SK-N-SH (cell line): ENCODE measurements around the gene CDK5RAP2. TPM values are rescaled to one million over a fixed set of nuclear protein-coding genes. Genes with fewer than 3 reads are reported as not detected.

Experiments
- CTCF ChIA-PET: fragments of 300-600, 350-600 bp; formaldehyde crosslinking; extraction: SDS; loops from one replicate; lab custom pipeline; 2021; lab: Yijun Ruan, JAX
- POLR2A ChIA-PET: fragments of 350-600 bp; sonication (Branson Sonifier 250); formaldehyde crosslinking; extraction: SDS; loops from one replicate; lab custom pipeline; 2020; ENCODE audit warnings: antibody characterized with exemption, inconsistent platforms; lab: Yijun Ruan, JAX
- DNase-seq: peaks from one replicate; pipeline ENCODE4 v3.0.0; 2012
- H2AFZ ChIP-seq: fragments of 200-600 bp; sonication (generic); 2 replicates; pipeline ENCODE4 v1.8.1; 2016; ENCODE audit warnings: antibody characterized with exemption, mild to moderate bottlenecking, low read depth
- H3F3A ChIP-seq: fragments of 200-600 bp; sonication (generic); replicated peaks from 2 replicates; pipeline ENCODE3; 2016; ENCODE audit warnings: antibody characterized with exemption, mild to moderate bottlenecking; ENCODE audit not compliant: insufficient read depth
- H3K27ac ChIP-seq, 2 experiments: fragments of 200-500 bp in 1 of 2; fragments of 200-600 bp in 1 of 2; sonication (Bioruptor generic) in 1 of 2; sonication (generic), shearing (Covaris generic) in 1 of 2; 2 replicates each; pipeline versions ENCODE4 v1.5.1 to v1.6.1; 2014 to 2016; ENCODE audit warnings: low read depth in 2 of 2, inconsistent platforms in 1 of 2, low read length in 1 of 2, mild to moderate bottlenecking in 1 of 2, mixed read lengths in 1 of 2
- H3K27me3 ChIP-seq: fragments of 200-600 bp; sonication (generic), shearing (Covaris generic); 2 replicates; pipeline ENCODE4 v1.6.1; 2016; ENCODE audit warnings: mixed run types; ENCODE audit not compliant: insufficient read depth
- H3K36me3 ChIP-seq, 2 experiments: fragments of 200-500 bp in 1 of 2; fragments of 200-600 bp in 1 of 2; sonication (Bioruptor generic) in 1 of 2; sonication (generic) in 1 of 2; replicated peaks in 1 of 2; 2 replicates each; pipeline versions ENCODE3 to v1.5.1; 2014 to 2016; ENCODE audit warnings: low read length in 1 of 2, mild to moderate bottlenecking in 1 of 2; ENCODE audit not compliant: insufficient read depth in 2 of 2, control insufficient read depth in 1 of 2
- H3K4me1 ChIP-seq, 2 experiments: fragments of 200-500 bp in 1 of 2; fragments of 200-600 bp in 1 of 2; sonication (Bioruptor generic) in 1 of 2; sonication (generic), shearing (Covaris generic) in 1 of 2; 2 replicates each; pipeline versions ENCODE4 v1.5.1 to v1.6.1; 2014 to 2016; ENCODE audit warnings: low read depth in 1 of 2, low read length in 1 of 2, mixed run types in 1 of 2; ENCODE audit not compliant: insufficient read depth in 2 of 2, control insufficient read depth in 1 of 2
- H3K4me2 ChIP-seq: fragments of 200-600 bp; sonication (generic), shearing (Covaris generic); 2 replicates; pipeline ENCODE4 v1.6.1; 2017; ENCODE audit warnings: mixed run types
- H3K4me3 ChIP-seq, 2 experiments: fragments of 200-500 bp in 1 of 2; fragments of 200-600 bp in 1 of 2; sonication (Bioruptor generic) in 1 of 2; sonication (generic), shearing (Covaris generic) in 1 of 2; 2 replicates each; pipeline versions ENCODE4 v1.5.1 to v1.8.1; 2014 to 2016; ENCODE audit warnings: low read depth in 2 of 2, inconsistent platforms in 1 of 2, low read length in 1 of 2, mild to moderate bottlenecking in 1 of 2, mixed read lengths in 1 of 2, moderate library complexity in 1 of 2
- H3K79me2 ChIP-seq: fragments of 200-600 bp; sonication (generic); 2 replicates; pipeline ENCODE4 v1.8.1; 2017; ENCODE audit warnings: mild to moderate bottlenecking; ENCODE audit not compliant: insufficient read depth
- H3K9ac ChIP-seq: fragments of 200-600 bp; sonication (generic); 2 replicates; pipeline ENCODE4 v1.6.1; 2017; ENCODE audit warnings: mixed run types
- H3K9me2 ChIP-seq: fragments of 200-600 bp; sonication (generic); 2 replicates; pipeline ENCODE4 v1.6.1; 2017; ENCODE audit warnings: mixed run types
- H3K9me3 ChIP-seq: fragments of 200-600 bp; sonication (generic); 2 replicates; pipeline ENCODE4 v1.6.1; 2017; ENCODE audit warnings: mixed run types, mild to moderate bottlenecking, moderate library complexity
- H4K20me1 ChIP-seq: fragments of 200-600 bp; sonication (generic); 2 replicates; pipeline ENCODE4 v1.6.1; 2017; ENCODE audit warnings: mild to moderate bottlenecking, mixed run types; ENCODE audit not compliant: insufficient read depth
- CHD2 ChIP-seq: fragments of 150-350 bp; IDR thresholded peaks from 2 replicates; pipeline ENCODE4 v1.6.1; 2018; ENCODE audit warnings: low read length; ENCODE audit not compliant: partially characterized antibody
- ELF1 ChIP-seq: IDR thresholded peaks from 2 replicates; pipeline ENCODE4 v1.4.0; 2012
- EZH2phosphoT487 ChIP-seq: fragments of 200-600 bp; sonication (generic); IDR thresholded peaks from 2 replicates; pipeline ENCODE4 v1.6.1; 2017; ENCODE audit warnings: low read depth, mixed run types, mild to moderate bottlenecking, antibody characterized with exemption, moderate library complexity, borderline replicate concordance
- FOXM1 ChIP-seq: IDR thresholded peaks from 2 replicates; pipeline ENCODE4 v1.4.0; 2012; ENCODE audit warnings: low read depth, mild to moderate bottlenecking
- JUND ChIP-seq: IDR thresholded peaks from 2 replicates; pipeline ENCODE4 v1.4.0; 2012
- MXI1 ChIP-seq: IDR thresholded peaks from 2 replicates; pipeline ENCODE4 v1.6.1; 2012; ENCODE audit warnings: mild to moderate bottlenecking, low read depth, low read length, improper control_type of control experiment
- NFIC ChIP-seq: IDR thresholded peaks from 2 replicates; pipeline ENCODE4 v1.4.0; 2012; ENCODE audit warnings: borderline replicate concordance
- NRF1 ChIP-seq: IDR thresholded peaks from 2 replicates; pipeline ENCODE4 v1.6.1; 2012; ENCODE audit warnings: low read depth, mild to moderate bottlenecking, low read length
- RAD21 ChIP-seq: IDR thresholded peaks from 2 replicates; pipeline ENCODE4 v1.6.1; 2012; ENCODE audit warnings: mild to moderate bottlenecking, low read length
- RCOR1 ChIP-seq: fragments of 150-350 bp; IDR thresholded peaks from 2 replicates; pipeline ENCODE4 v1.6.1; 2017; ENCODE audit warnings: antibody characterized with exemption, low read length
- RFX5 ChIP-seq: IDR thresholded peaks from 2 replicates; pipeline ENCODE4 v1.6.1; 2012; ENCODE audit warnings: mild to moderate bottlenecking, improper control_type of control experiment, low read length
- RXRA ChIP-seq: IDR thresholded peaks from 2 replicates; pipeline ENCODE4 v1.4.0; 2012; ENCODE audit warnings: low read depth, mild to moderate bottlenecking, borderline replicate concordance
- SMC3 ChIP-seq: IDR thresholded peaks from 2 replicates; pipeline ENCODE4 v1.6.1; 2012; ENCODE audit warnings: low read depth, low read length, improper control_type of control experiment
- TAF1 ChIP-seq: IDR thresholded peaks from 2 replicates; pipeline ENCODE4 v1.6.1; 2012; ENCODE audit warnings: low read depth, mild to moderate bottlenecking, low read length, moderate library complexity, borderline replicate concordance
- TCF12 ChIP-seq: IDR thresholded peaks from 2 replicates; pipeline ENCODE4 v1.4.0; 2012
- YY1 ChIP-seq: IDR thresholded peaks from 2 replicates; pipeline ENCODE4 v1.4.0; 2012; ENCODE audit warnings: low read depth, mild to moderate bottlenecking
- WGBS: methylation state at CpG from one replicate; pipeline ENCODE4 v1.1.6; 2017; ENCODE audit warnings: low lambda C conversion rate; 5-methylcytosine and 5-hydroxymethylcytosine counted together
- polyA plus RNA-seq, 3 experiments: library from polyadenylated mRNA; depleted of rRNA; stranded (reverse); fragments of >200 nt; gene quantifications; 2 replicates each; pipeline ENCODE4 v1.2.3, GENCODE V29; 2012
- TF ChIP-seq, protein P1 (sequence below): fragments of 200-600 bp; sonication (generic); IDR thresholded peaks from 2 replicates; pipeline ENCODE4 v1.6.1; 2017; ENCODE audit warnings: antibody characterized with exemption, mild to moderate bottlenecking, moderate library complexity
- TF ChIP-seq, protein P2 (sequence below): IDR thresholded peaks from 2 replicates; pipeline ENCODE4 v1.6.1; 2012; ENCODE audit warnings: mild to moderate bottlenecking, low read depth, low read length, moderate library complexity
- TF ChIP-seq, protein P3 (sequence below): IDR thresholded peaks from 2 replicates; pipeline ENCODE4; 2012

Gene CDK5RAP2
- polyA plus RNA-seq, 1 of the 3 experiments (the other 2 are of a cell fraction): 20.7 TPM

DNA sequence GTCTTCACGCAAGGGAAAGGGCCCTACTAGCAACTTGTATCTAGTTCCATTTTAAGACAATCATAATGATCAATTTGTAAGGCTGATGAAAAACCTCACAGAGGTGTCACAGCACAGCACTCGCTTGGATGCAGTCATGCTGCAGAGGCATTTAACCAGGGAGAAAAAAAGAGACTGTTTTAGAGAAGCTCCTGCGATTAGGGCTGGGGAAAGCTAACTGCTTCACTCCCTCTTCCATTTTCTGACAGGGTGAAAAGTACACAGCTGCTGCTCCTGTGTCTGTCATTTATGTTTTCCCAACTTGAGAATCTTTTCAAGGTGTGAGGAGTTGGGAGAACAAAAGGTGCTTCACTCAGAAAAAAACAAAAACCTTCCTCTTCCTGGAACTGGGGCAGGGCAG is 106.4 kb downstream of the CDK5RAP2 start:
- no peak overlapping the region for H3K4me2 ChIP-seq
- CTCF ChIA-PET: interaction anchor here (1.0 kb wide), 1 partner anchor 25 kb away, joined by 3 read pairs; no protein-coding TSS in a partner anchor

DNA sequence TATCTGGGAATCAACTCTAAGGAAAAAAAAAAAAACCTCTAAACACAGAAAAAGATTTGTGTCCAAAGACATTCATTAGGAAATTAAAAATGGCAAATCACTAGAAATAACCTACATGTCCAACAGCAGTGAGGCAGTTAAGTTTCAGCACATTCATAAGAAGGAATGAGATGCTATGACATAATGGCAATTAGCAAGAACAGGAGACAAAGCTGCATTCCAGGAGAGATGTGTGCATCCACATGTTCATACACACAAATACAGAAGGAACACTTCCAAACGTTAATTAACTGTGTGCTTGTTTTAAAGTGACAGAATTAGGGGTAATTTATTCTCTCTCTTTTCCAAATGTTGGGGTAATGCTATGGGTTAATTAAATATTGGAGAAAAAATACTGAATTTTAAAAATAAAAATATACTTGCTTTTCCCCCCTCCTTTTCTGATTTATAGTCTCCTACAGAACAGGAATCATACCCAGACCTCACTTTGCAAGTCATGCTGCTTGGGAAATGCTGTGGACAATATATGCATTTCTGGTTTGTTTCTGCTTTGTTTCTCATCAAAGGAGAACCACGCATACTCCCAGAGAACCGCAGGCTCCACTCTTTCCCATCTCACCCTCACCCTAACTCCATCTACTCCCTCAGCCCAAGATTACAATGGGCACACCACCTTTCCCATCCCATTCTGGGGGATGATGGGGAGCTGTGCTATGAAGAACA is 114.1 kb downstream of the CDK5RAP2 start:
- Histone ChIP-seq H3K36me3 (peaks cover 13 to 33% of the 10 kb centered on the region in 2 experiments), H3K4me1 (no peaks in the 10 kb centered on the region; a peak in 1 of 4 replicates), H3K4me2 (no peak overlapping the region), H3K27ac (no peak overlapping the region), H3K9me3 (no peaks in the 10 kb centered on the region), H2AFZ (no peak overlapping the region), H3K27me3 (no peaks in the 10 kb centered on the region), H3K79me2 (no peaks in the 10 kb centered on the region), H4K20me1 (no peaks in the 10 kb centered on the region), H3K9me2 (no peaks in the 10 kb centered on the region), H3F3A (no peaks in the 10 kb centered on the region), H3K4me3 (no peak overlapping the region), H3K9ac (no peak overlapping the region)
- ChIA-PET CTCF (interaction anchor here (1.2 to 1.4 kb wide), 2 partner anchors 9 to 11 kb away, joined by 4 to 5 read pairs; no protein-coding TSS in a partner anchor), POLR2A (no interaction called here)
- WGBS: 95% methylated on average over 3 of the region's 3 CpGs
- no peak for DNase-seq
- TF ChIP-seq, protein P1, sequence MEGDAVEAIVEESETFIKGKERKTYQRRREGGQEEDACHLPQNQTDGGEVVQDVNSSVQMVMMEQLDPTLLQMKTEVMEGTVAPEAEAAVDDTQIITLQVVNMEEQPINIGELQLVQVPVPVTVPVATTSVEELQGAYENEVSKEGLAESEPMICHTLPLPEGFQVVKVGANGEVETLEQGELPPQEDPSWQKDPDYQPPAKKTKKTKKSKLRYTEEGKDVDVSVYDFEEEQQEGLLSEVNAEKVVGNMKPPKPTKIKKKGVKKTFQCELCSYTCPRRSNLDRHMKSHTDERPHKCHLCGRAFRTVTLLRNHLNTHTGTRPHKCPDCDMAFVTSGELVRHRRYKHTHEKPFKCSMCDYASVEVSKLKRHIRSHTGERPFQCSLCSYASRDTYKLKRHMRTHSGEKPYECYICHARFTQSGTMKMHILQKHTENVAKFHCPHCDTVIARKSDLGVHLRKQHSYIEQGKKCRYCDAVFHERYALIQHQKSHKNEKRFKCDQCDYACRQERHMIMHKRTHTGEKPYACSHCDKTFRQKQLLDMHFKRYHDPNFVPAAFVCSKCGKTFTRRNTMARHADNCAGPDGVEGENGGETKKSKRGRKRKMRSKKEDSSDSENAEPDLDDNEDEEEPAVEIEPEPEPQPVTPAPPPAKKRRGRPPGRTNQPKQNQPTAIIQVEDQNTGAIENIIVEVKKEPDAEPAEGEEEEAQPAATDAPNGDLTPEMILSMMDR: no peak
- TF ChIP-seq TCF12: no peak
- no peak for TF ChIP-seq MXI1
- TF ChIP-seq NRF1: no peak
- TF ChIP-seq ELF1: no peak
- TF ChIP-seq SMC3: no peak
- no peak for TF ChIP-seq YY1
- TF ChIP-seq CHD2: no peak
- TF ChIP-seq, protein P2, sequence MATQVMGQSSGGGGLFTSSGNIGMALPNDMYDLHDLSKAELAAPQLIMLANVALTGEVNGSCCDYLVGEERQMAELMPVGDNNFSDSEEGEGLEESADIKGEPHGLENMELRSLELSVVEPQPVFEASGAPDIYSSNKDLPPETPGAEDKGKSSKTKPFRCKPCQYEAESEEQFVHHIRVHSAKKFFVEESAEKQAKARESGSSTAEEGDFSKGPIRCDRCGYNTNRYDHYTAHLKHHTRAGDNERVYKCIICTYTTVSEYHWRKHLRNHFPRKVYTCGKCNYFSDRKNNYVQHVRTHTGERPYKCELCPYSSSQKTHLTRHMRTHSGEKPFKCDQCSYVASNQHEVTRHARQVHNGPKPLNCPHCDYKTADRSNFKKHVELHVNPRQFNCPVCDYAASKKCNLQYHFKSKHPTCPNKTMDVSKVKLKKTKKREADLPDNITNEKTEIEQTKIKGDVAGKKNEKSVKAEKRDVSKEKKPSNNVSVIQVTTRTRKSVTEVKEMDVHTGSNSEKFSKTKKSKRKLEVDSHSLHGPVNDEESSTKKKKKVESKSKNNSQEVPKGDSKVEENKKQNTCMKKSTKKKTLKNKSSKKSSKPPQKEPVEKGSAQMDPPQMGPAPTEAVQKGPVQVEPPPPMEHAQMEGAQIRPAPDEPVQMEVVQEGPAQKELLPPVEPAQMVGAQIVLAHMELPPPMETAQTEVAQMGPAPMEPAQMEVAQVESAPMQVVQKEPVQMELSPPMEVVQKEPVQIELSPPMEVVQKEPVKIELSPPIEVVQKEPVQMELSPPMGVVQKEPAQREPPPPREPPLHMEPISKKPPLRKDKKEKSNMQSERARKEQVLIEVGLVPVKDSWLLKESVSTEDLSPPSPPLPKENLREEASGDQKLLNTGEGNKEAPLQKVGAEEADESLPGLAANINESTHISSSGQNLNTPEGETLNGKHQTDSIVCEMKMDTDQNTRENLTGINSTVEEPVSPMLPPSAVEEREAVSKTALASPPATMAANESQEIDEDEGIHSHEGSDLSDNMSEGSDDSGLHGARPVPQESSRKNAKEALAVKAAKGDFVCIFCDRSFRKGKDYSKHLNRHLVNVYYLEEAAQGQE: no peak
- TF ChIP-seq RFX5: no peak
- no peak for TF ChIP-seq FOXM1
- TF ChIP-seq EZH2phosphoT487: no peak
- no peak for TF ChIP-seq RXRA
- no peak for TF ChIP-seq NFIC
- TF ChIP-seq RAD21: no peak
- TF ChIP-seq, protein P3, sequence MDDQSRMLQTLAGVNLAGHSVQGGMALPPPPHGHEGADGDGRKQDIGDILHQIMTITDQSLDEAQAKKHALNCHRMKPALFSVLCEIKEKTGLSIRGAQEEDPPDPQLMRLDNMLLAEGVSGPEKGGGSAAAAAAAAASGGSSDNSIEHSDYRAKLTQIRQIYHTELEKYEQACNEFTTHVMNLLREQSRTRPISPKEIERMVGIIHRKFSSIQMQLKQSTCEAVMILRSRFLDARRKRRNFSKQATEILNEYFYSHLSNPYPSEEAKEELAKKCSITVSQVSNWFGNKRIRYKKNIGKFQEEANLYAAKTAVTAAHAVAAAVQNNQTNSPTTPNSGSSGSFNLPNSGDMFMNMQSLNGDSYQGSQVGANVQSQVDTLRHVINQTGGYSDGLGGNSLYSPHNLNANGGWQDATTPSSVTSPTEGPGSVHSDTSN: no peak

More for the DNA sequence above, 106.4 kb downstream of the CDK5RAP2 start:
- Histone ChIP-seq H3K4me3 (no peak overlapping the region), H3K27me3 (no peaks in the 10 kb centered on the region), H2AFZ (no peak overlapping the region), H3K79me2 (no peaks in the 10 kb centered on the region), H3K36me3 (peaks cover 15 to 47% of the 10 kb centered on the region in 2 experiments), H3K9me3 (no peaks in the 10 kb centered on the region), H3K9ac (no peak overlapping the region), H3K9me2 (no peaks in the 10 kb centered on the region), H4K20me1 (no peaks in the 10 kb centered on the region), H3F3A (peaks cover 5% of the 10 kb centered on the region), H3K27ac (no peak overlapping the region), H3K4me1 (peaks cover 0 to 7% of the 10 kb centered on the region in 2 experiments; a peak in 1 of 4 replicates)
- 98% methylated on average over 3 of the region's 3 CpGs for WGBS
- POLR2A ChIA-PET: no interaction called here
- no peak for TF ChIP-seq RCOR1
- TF ChIP-seq, protein P1: no peak
- TF ChIP-seq TAF1: no peak
- TF ChIP-seq RAD21: no peak
- TF ChIP-seq JUND: no peak
- DNase-seq: no peak
